WTC11 (cell line): Measurements from ENCODE around the gene SWAP70. TPM values are rescaled to one million over a fixed set of nuclear protein-coding genes. Genes with fewer than 3 reads are reported as not detected.
"Not testable (repeated sequence)": the region's sequence is repeated elsewhere in the genome, so short reads cannot be mapped to it uniquely, and the experiment has no call there.

Source experiments
- ATAC-seq: fragments of 200-7000 bp; cut with Tn5 transposase; 2 replicates; pipeline ENCODE4 v1.10.0; 2021; ENCODE audit warnings: mild to moderate bottlenecking, moderate library complexity
- CTCF ChIA-PET: fragments of 300-600 bp; sonication (Branson Sonifier 250); formaldehyde crosslinking; loops from one replicate; lab custom pipeline; 2021; ENCODE audit warnings: antibody characterized with exemption; lab: Charles Lee
- POLR2A ChIA-PET: fragments of 350-600 bp; sonication (Branson Sonifier 250); formaldehyde crosslinking; loops from one replicate; lab custom pipeline; 2021; ENCODE audit warnings: antibody characterized with exemption; lab: Charles Lee
- DNase-seq: peaks from one replicate; pipeline ENCODE4 v3.0.0; 2021; ENCODE audit warnings: low spot score
- H3K27ac Mint-ChIP-seq: 2 replicates; pipeline ENCODE4 v1.8.0; 2021; ENCODE audit warnings: mixed read lengths
- H3K27me3 Mint-ChIP-seq: 2 replicates; pipeline ENCODE4 v1.8.0; 2021; ENCODE audit warnings: low read depth, mild to moderate bottlenecking, moderate library complexity, mixed read lengths
- H3K36me3 Mint-ChIP-seq: 2 replicates; pipeline ENCODE4 v1.8.0; 2021; ENCODE audit warnings: mixed read lengths
- H3K4me1 Mint-ChIP-seq: 2 replicates; pipeline ENCODE4 v1.8.0; 2022; ENCODE audit warnings: mixed read lengths
- H3K4me3 Mint-ChIP-seq: 2 replicates; pipeline ENCODE4 v1.8.0; 2021; ENCODE audit warnings: mild to moderate bottlenecking, moderate library complexity, mixed read lengths
- H3K9me3 Mint-ChIP-seq: 2 replicates; pipeline ENCODE4 v1.8.0; 2021; ENCODE audit warnings: mixed read lengths
- ATF1 ChIP-seq: sonication (generic); formaldehyde crosslinking; IDR thresholded peaks from 2 replicates; pipeline ENCODE4 v1.8.1; 2023; ENCODE audit warnings: mild to moderate bottlenecking, moderate library complexity, missing genetic modification reagents
- CREB1 ChIP-seq: sonication (generic); formaldehyde crosslinking; IDR thresholded peaks from 2 replicates; pipeline ENCODE4 v1.8.0; 2023; ENCODE audit warnings: mild to moderate bottlenecking, missing genetic modification reagents
- CREM ChIP-seq: sonication (generic); formaldehyde crosslinking; IDR thresholded peaks from 2 replicates; pipeline ENCODE4 v1.8.1; 2022; ENCODE audit warnings: mild to moderate bottlenecking, missing genetic modification reagents, moderate library complexity
- ESRRA ChIP-seq: sonication (generic); formaldehyde crosslinking; IDR thresholded peaks from 2 replicates; pipeline ENCODE4 v1.8.1; 2022; ENCODE audit warnings: mild to moderate bottlenecking, missing genetic modification reagents, borderline replicate concordance
- FOXJ3 ChIP-seq: sonication (generic); formaldehyde crosslinking; IDR thresholded peaks from 2 replicates; pipeline ENCODE4 v1.9.0; 2021; ENCODE audit warnings: missing genetic modification reagents, mild to moderate bottlenecking, borderline replicate concordance
- FOXK1 ChIP-seq: sonication (generic); formaldehyde crosslinking; IDR thresholded peaks from 2 replicates; pipeline ENCODE4 v1.8.0; 2022; ENCODE audit warnings: mild to moderate bottlenecking, moderate library complexity, missing genetic modification reagents
- KAT7 ChIP-seq: sonication (generic); formaldehyde crosslinking; IDR thresholded peaks from 2 replicates; pipeline ENCODE4 v1.8.1; 2023; ENCODE audit warnings: missing genetic modification reagents, mild to moderate bottlenecking, borderline replicate concordance
- MXD4 ChIP-seq: fragments of 250-450 bp; sonication (Bioruptor Pico); IDR thresholded peaks from 2 replicates; pipeline ENCODE4 v1.8.0; 2021; ENCODE audit warnings: mild to moderate bottlenecking, moderate library complexity, borderline replicate concordance
- MYBL2 ChIP-seq: sonication (generic); formaldehyde crosslinking; IDR thresholded peaks from 2 replicates; pipeline ENCODE4 v1.8.1; 2023; ENCODE audit warnings: mild to moderate bottlenecking, moderate library complexity, missing genetic modification reagents
- NFYB ChIP-seq: sonication (generic); formaldehyde crosslinking; conservative IDR thresholded peaks from 2 replicates; pipeline ENCODE4 v1.8.0; 2022; ENCODE audit warnings: low read depth, missing genetic modification reagents
- SOX15 ChIP-seq: fragments of 250-450 bp; sonication (Bioruptor Pico); IDR thresholded peaks from 2 replicates; pipeline ENCODE4 v1.9.0; 2021; ENCODE audit warnings: mild to moderate bottlenecking
- ZNF671 ChIP-seq: fragments of 250-450 bp; sonication (Bioruptor Pico); IDR thresholded peaks from 2 replicates; pipeline ENCODE4 v1.8.0; 2021; ENCODE audit warnings: mild to moderate bottlenecking
- total RNA-seq: library from RNA; stranded (reverse); gene quantifications from 3 replicates; pipeline ENCODE4 v1.2.3, GENCODE V29; 2021
- TF ChIP-seq, protein P1 (sequence below): sonication (generic); formaldehyde crosslinking; IDR thresholded peaks from 2 replicates; pipeline ENCODE4 v1.8.1; 2023; ENCODE audit warnings: mild to moderate bottlenecking, missing genetic modification reagents
- TF ChIP-seq, protein P2 (sequence below): sonication (generic); formaldehyde crosslinking; conservative IDR thresholded peaks from 2 replicates; pipeline ENCODE4 v1.8.1; 2023; ENCODE audit warnings: mild to moderate bottlenecking, low read depth, missing genetic modification reagents, moderate library complexity
- TF ChIP-seq, protein P3 (sequence below): sonication (generic); formaldehyde crosslinking; IDR thresholded peaks from 2 replicates; pipeline ENCODE4 v1.8.0; 2023; ENCODE audit warnings: missing genetic modification reagents
- TF ChIP-seq, protein P4 (sequence below): sonication (generic); formaldehyde crosslinking; IDR thresholded peaks from 2 replicates; pipeline ENCODE4 v1.8.1; 2022; ENCODE audit warnings: mild to moderate bottlenecking, moderate library complexity, missing genetic modification reagents
- TF ChIP-seq, protein P5 (sequence below): sonication (generic); formaldehyde crosslinking; IDR thresholded peaks from 2 replicates; pipeline ENCODE4 v1.8.0; 2022; ENCODE audit warnings: missing genetic modification reagents

SWAP70 gene
- total RNA-seq, 1 experiment from 2014 or later, result 24.1 TPM

DNA sequence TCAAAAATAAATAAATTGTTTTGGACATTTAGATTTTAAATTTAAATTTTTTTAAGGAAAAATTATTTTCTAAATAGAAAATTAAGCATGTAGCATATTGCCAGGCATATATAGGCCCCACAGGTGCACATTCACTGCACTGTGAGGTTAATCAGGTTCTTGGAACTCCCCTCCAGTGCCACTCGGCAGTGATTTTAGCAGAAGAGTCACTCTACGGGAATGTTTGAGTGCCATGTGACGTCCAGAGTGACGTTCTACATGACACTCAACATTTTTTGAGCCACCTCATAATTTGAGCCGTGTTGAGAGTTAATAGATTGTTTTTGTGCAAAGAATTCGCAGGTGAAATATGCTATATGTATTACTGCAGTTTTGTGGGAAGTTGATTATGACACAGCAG lies 77.4 kb downstream of the SWAP70 start (continued):
- TF ChIP-seq ESRRA (CRISPR knock-in tag), result no peak

DNA sequence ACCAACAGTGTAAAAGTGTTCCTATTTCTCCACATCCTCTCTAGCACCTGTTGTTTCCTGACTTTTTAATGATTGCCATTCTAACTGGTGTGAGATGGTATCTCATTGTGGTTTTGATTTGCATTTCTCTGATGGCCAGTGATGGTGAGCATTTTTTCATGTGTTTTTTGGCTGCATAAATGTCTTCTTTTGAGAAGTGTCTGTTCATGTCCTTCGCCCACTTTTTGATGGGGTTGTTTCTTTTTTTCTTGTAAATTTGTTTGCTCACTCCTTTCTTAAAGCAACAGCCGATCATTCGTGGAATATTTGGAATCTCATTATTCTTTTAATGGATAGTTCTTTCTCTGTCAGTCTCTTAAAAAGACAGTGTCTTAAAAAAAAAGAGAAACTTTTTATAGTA lies 79.6 kb downstream of the SWAP70 start:
- DNase-seq, ATAC-seq, POLR2A ChIA-PET, CTCF ChIA-PET, H3K27me3 Mint-ChIP-seq, H3K27ac Mint-ChIP-seq, H3K9me3 Mint-ChIP-seq, H3K4me3 Mint-ChIP-seq: not testable (repeated sequence)
- Mint-ChIP-seq H3K36me3 (peaks cover 46% of the 10 kb centered on the region), H3K4me1 (peaks cover 12% of the 10 kb centered on the region)

DNA sequence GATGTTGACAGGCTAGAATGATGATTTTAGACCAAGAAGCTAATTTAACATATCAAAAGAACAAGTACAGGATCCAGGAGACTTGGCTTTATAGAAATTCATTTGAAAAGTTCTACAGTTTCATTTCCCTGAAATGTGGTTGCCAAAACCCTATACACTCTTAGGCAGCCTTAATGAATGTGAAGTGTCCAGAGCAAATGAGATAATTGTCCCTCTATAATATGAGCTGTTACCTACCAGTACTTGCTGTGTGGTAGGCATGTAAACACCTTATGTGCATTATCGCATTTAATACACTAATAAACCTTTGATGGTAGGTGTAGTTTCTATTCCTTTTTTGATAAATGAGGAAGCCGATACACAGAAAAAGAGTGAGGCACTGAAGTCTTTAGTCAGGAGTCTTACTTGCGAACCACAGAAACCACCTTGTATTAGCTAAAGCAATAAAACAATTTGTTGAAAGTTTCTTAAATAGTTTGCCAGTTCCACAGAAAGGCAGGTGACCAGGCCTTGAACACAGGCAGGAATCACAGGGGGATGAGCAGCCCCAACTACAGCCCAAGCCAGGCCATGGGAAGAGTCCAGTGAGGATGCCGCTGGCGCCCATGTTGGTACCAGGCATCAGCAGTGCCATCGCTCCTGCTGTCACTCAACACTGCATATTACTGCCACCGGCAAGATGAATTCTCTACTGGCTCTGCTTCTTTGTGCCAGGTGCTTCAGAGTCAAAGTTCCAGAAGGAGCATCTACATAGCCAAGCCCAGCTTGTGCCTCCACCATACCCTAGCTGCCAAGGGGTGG lies 81.7 kb downstream of the SWAP70 start:
- CTCF ChIA-PET, result interaction anchor here (3.4 to 4.2 kb wide), 2 partner anchors 132 to 139 kb away, joined by 25 to 45 read pairs; no protein-coding TSS in a partner anchor
- H3K36me3 Mint-ChIP-seq, result peaks cover 44% of the 10 kb centered on the region

More for the DNA sequence above, 81.7 kb downstream of the SWAP70 start:
- ATAC-seq, result no peak
- TF ChIP-seq, protein P1, sequence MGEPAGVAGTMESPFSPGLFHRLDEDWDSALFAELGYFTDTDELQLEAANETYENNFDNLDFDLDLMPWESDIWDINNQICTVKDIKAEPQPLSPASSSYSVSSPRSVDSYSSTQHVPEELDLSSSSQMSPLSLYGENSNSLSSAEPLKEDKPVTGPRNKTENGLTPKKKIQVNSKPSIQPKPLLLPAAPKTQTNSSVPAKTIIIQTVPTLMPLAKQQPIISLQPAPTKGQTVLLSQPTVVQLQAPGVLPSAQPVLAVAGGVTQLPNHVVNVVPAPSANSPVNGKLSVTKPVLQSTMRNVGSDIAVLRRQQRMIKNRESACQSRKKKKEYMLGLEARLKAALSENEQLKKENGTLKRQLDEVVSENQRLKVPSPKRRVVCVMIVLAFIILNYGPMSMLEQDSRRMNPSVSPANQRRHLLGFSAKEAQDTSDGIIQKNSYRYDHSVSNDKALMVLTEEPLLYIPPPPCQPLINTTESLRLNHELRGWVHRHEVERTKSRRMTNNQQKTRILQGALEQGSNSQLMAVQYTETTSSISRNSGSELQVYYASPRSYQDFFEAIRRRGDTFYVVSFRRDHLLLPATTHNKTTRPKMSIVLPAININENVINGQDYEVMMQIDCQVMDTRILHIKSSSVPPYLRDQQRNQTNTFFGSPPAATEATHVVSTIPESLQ, result no peak
- TF ChIP-seq MXD4 (CRISPR knock-in tag), result no peak
- no peak for TF ChIP-seq FOXJ3
- TF ChIP-seq FOXK1 (CRISPR knock-in tag), result no peak
- TF ChIP-seq ESRRA (CRISPR knock-in tag), result no peak
- TF ChIP-seq, protein P2, sequence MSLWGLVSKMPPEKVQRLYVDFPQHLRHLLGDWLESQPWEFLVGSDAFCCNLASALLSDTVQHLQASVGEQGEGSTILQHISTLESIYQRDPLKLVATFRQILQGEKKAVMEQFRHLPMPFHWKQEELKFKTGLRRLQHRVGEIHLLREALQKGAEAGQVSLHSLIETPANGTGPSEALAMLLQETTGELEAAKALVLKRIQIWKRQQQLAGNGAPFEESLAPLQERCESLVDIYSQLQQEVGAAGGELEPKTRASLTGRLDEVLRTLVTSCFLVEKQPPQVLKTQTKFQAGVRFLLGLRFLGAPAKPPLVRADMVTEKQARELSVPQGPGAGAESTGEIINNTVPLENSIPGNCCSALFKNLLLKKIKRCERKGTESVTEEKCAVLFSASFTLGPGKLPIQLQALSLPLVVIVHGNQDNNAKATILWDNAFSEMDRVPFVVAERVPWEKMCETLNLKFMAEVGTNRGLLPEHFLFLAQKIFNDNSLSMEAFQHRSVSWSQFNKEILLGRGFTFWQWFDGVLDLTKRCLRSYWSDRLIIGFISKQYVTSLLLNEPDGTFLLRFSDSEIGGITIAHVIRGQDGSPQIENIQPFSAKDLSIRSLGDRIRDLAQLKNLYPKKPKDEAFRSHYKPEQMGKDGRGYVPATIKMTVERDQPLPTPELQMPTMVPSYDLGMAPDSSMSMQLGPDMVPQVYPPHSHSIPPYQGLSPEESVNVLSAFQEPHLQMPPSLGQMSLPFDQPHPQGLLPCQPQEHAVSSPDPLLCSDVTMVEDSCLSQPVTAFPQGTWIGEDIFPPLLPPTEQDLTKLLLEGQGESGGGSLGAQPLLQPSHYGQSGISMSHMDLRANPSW (CRISPR knock-in tag), result no peak
- no peak for TF ChIP-seq CREM (CRISPR knock-in tag)
- TF ChIP-seq CREB1, result no peak
- no peak for TF ChIP-seq MYBL2 (CRISPR knock-in tag)
- no peak for TF ChIP-seq NFYB (CRISPR knock-in tag)
- TF ChIP-seq, protein P3, sequence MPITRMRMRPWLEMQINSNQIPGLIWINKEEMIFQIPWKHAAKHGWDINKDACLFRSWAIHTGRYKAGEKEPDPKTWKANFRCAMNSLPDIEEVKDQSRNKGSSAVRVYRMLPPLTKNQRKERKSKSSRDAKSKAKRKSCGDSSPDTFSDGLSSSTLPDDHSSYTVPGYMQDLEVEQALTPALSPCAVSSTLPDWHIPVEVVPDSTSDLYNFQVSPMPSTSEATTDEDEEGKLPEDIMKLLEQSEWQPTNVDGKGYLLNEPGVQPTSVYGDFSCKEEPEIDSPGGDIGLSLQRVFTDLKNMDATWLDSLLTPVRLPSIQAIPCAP (CRISPR knock-in tag), result no peak
- TF ChIP-seq, protein P4, sequence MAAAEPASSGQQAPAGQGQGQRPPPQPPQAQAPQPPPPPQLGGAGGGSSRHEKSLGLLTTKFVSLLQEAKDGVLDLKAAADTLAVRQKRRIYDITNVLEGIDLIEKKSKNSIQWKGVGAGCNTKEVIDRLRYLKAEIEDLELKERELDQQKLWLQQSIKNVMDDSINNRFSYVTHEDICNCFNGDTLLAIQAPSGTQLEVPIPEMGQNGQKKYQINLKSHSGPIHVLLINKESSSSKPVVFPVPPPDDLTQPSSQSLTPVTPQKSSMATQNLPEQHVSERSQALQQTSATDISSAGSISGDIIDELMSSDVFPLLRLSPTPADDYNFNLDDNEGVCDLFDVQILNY (CRISPR knock-in tag), result no peak
- TF ChIP-seq KAT7 (CRISPR knock-in tag), result no peak
- TF ChIP-seq, protein P5, sequence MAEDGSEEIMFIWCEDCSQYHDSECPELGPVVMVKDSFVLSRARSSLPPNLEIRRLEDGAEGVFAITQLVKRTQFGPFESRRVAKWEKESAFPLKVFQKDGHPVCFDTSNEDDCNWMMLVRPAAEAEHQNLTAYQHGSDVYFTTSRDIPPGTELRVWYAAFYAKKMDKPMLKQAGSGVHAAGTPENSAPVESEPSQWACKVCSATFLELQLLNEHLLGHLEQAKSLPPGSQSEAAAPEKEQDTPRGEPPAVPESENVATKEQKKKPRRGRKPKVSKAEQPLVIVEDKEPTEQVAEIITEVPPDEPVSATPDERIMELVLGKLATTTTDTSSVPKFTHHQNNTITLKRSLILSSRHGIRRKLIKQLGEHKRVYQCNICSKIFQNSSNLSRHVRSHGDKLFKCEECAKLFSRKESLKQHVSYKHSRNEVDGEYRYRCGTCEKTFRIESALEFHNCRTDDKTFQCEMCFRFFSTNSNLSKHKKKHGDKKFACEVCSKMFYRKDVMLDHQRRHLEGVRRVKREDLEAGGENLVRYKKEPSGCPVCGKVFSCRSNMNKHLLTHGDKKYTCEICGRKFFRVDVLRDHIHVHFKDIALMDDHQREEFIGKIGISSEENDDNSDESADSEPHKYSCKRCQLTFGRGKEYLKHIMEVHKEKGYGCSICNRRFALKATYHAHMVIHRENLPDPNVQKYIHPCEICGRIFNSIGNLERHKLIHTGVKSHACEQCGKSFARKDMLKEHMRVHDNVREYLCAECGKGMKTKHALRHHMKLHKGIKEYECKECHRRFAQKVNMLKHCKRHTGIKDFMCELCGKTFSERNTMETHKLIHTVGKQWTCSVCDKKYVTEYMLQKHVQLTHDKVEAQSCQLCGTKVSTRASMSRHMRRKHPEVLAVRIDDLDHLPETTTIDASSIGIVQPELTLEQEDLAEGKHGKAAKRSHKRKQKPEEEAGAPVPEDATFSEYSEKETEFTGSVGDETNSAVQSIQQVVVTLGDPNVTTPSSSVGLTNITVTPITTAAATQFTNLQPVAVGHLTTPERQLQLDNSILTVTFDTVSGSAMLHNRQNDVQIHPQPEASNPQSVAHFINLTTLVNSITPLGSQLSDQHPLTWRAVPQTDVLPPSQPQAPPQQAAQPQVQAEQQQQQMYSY, result no peak
- TF ChIP-seq ZNF671 (CRISPR knock-in tag), result no peak
- TF ChIP-seq ATF1 (CRISPR knock-in tag), result no peak
- no peak for TF ChIP-seq SOX15 (CRISPR knock-in tag)
- TF ChIP-seq, all 79 proteins: peak for 0
- Mint-ChIP-seq H3K9me3 (peaks cover 6% of the 10 kb centered on the region; the same call in 1 of the 2 replicates), H3K4me1 (peaks cover 15% of the 10 kb centered on the region), H3K4me3 (no peak overlapping the region), H3K27ac (peak overlapping the region; percentile 19; the same call in 1 of the 2 replicates), H3K27me3 (no peaks in the 10 kb centered on the region)
- POLR2A ChIA-PET, result interaction anchor here (1.7 kb wide), 1 partner anchor 144 kb away, joined by 5 read pairs; no protein-coding TSS in a partner anchor
- no peak for DNase-seq
